Effector memory CD8-positive, alpha-beta T cell (primary cell): Measurements from ENCODE around the gene PCMT1.
A peak's percentile ranks its signal among the peaks of the same experiment; 100 is the strongest.
"Not testable (repeated sequence)": the region's sequence is repeated elsewhere in the genome, so short reads cannot be mapped to it uniquely, and the experiment has no call there.

Experiments
- ATAC-seq: fragments of 150-1000 bp; cut with Tn5 transposase; replicated peaks from 2 replicates; pipeline ENCODE4 v1.10.0; 2021; ENCODE audit warnings: mild to moderate bottlenecking, moderate library complexity
- DNase-seq, 3 experiments: peaks; one replicate each; pipeline ENCODE4 v3.0.0; 2021
- H3K27ac Mint-ChIP-seq, 2 donors: one replicate each; pipeline ENCODE4 v1.8.0; 2022; ENCODE audit warnings: mild to moderate bottlenecking in 2 of 2, mixed read lengths in 2 of 2, moderate library complexity in 2 of 2
- H3K27me3 Mint-ChIP-seq, 2 donors: one replicate each; pipeline ENCODE4 v1.8.0; 2022; ENCODE audit warnings: mixed read lengths in 2 of 2
- H3K36me3 Mint-ChIP-seq: one replicate; pipeline ENCODE4 v1.8.0; 2022; ENCODE audit warnings: mild to moderate bottlenecking, moderate library complexity, mixed read lengths; ENCODE audit not compliant: insufficient read depth
- H3K4me1 Mint-ChIP-seq, 2 donors: one replicate each; pipeline ENCODE4 v1.8.0; 2022; ENCODE audit warnings: low read depth in 2 of 2, mixed read lengths in 2 of 2
- H3K4me3 Mint-ChIP-seq, 2 donors: one replicate each; pipeline ENCODE4 v1.8.0; 2022; ENCODE audit warnings: mild to moderate bottlenecking in 2 of 2, mixed read lengths in 2 of 2, moderate library complexity in 2 of 2
- H3K9me3 Mint-ChIP-seq, 2 donors: one replicate each; pipeline ENCODE4 v1.8.0; 2022; ENCODE audit warnings: mixed read lengths in 2 of 2

PCMT1 gene

GRCh38 chr6:149842331-149842730 lies 92.8 kb downstream of the PCMT1 start:
- H3K9me3 Mint-ChIP-seq: no peaks in the 10 kb centered on the region
- no peak overlapping the region for H3K4me3 Mint-ChIP-seq
- no peak overlapping the region for H3K27ac Mint-ChIP-seq
- ATAC-seq (no peak), DNase-seq (no peak)
- H3K27me3 Mint-ChIP-seq: peaks cover 6 to 43% of the 10 kb centered on the region in 2 donors
- H3K36me3 Mint-ChIP-seq: no peaks in the 10 kb centered on the region
- H3K4me1 Mint-ChIP-seq: no peaks in the 10 kb centered on the region

GRCh38 chr6:149843051-149843633 lies 93.6 kb downstream of the PCMT1 start:
- Mint-ChIP-seq H3K4me1 (no peaks in the 10 kb centered on the region), H3K4me3 (no peak overlapping the region), H3K9me3 (no peaks in the 10 kb centered on the region), H3K27me3 (peaks cover 6 to 43% of the 10 kb centered on the region in 2 donors), H3K36me3 (no peaks in the 10 kb centered on the region), H3K27ac (no peak overlapping the region)
- no peak for ATAC-seq
- no peak for DNase-seq

- not testable (repeated sequence) for H3K36me3 Mint-ChIP-seq, H3K4me1 Mint-ChIP-seq, DNase-seq, H3K9me3 Mint-ChIP-seq, H3K27ac Mint-ChIP-seq, H3K4me3 Mint-ChIP-seq, ATAC-seq
- peaks cover 3 to 39% of the 10 kb centered on the region in 2 donors for H3K27me3 Mint-ChIP-seq
These were observed 94.5 kb downstream of the PCMT1 start for GRCh38 chr6:149844036-149844435.

- H3K4me1 Mint-ChIP-seq: no peaks in the 10 kb centered on the region
These were observed 94.9 kb downstream of the PCMT1 start for GRCh38 chr6:149844480-149844879.

GRCh38 chr6:149845549-149845948 lies 96.0 kb downstream of the PCMT1 start:
- Mint-ChIP-seq H3K27ac (no peak overlapping the region), H3K4me3 (no peak overlapping the region), H3K9me3 (no peaks in the 10 kb centered on the region), H3K27me3 (peaks cover 0 to 42% of the 10 kb centered on the region in 2 donors), H3K36me3 (no peaks in the 10 kb centered on the region), H3K4me1 (no peaks in the 10 kb centered on the region)
- DNase-seq (no peak), ATAC-seq (no peak)

More at GRCh38 chr6:149844480-149844879, 94.9 kb downstream of the PCMT1 start:
- no peak overlapping the region for H3K4me3 Mint-ChIP-seq
- no peaks in the 10 kb centered on the region for H3K9me3 Mint-ChIP-seq
- peaks cover 0 to 36% of the 10 kb centered on the region in 2 donors for H3K27me3 Mint-ChIP-seq
- no peaks in the 10 kb centered on the region for H3K36me3 Mint-ChIP-seq
- no peak overlapping the region for H3K27ac Mint-ChIP-seq
- no peak for DNase-seq
- no peak for ATAC-seq

GRCh38 chr6:149846321-149846720 lies 96.8 kb downstream of the PCMT1 start:
- Mint-ChIP-seq H3K4me3 (no peak overlapping the region), H3K27ac (no peak overlapping the region), H3K27me3 (peaks cover 0 to 49% of the 10 kb centered on the region in 2 donors), H3K4me1 (no peaks in the 10 kb centered on the region), H3K36me3 (no peaks in the 10 kb centered on the region), H3K9me3 (no peaks in the 10 kb centered on the region)
- DNase-seq: no peak
- no peak for ATAC-seq

GRCh38 chr6:149847939-149848267 lies 98.4 kb downstream of the PCMT1 start:
- Mint-ChIP-seq H3K27me3 (peaks cover 0 to 48% of the 10 kb centered on the region in 2 donors), H3K4me3 (no peak overlapping the region), H3K4me1 (no peaks in the 10 kb centered on the region), H3K27ac (no peak overlapping the region), H3K9me3 (no peaks in the 10 kb centered on the region), H3K36me3 (no peaks in the 10 kb centered on the region)
- DNase-seq (no peak), ATAC-seq (no peak)

- ATAC-seq, H3K9me3 Mint-ChIP-seq: not testable (repeated sequence)
- H3K27me3 Mint-ChIP-seq: peaks cover 0 to 43% of the 10 kb centered on the region in 2 donors
These were observed 98.8 kb downstream of the PCMT1 start for GRCh38 chr6:149848343-149848742.

GRCh38 chr6:149851461-149852110 lies 102.0 kb downstream of the PCMT1 start:
- Mint-ChIP-seq H3K27ac (no peak overlapping the region), H3K36me3 (no peaks in the 10 kb centered on the region), H3K27me3 (peaks cover 0 to 32% of the 10 kb centered on the region in 2 donors), H3K4me3 (no peak overlapping the region), H3K4me1 (no peaks in the 10 kb centered on the region), H3K9me3 (no peaks in the 10 kb centered on the region)
- ATAC-seq: no peak
- DNase-seq: no peak

More at GRCh38 chr6:149848343-149848742, 98.8 kb downstream of the PCMT1 start:
- not testable (repeated sequence) for H3K27ac Mint-ChIP-seq, H3K36me3 Mint-ChIP-seq, H3K4me1 Mint-ChIP-seq, DNase-seq, H3K4me3 Mint-ChIP-seq

GRCh38 chr6:149852180-149852579 lies 102.6 kb downstream of the PCMT1 start:
- H3K27ac Mint-ChIP-seq: no peak overlapping the region
- H3K4me3 Mint-ChIP-seq: no peak overlapping the region
- H3K4me1 Mint-ChIP-seq: no peaks in the 10 kb centered on the region
- peaks cover 0 to 32% of the 10 kb centered on the region in 2 donors for H3K27me3 Mint-ChIP-seq
- DNase-seq (no peak), ATAC-seq (peak; percentile 29)
- H3K9me3 Mint-ChIP-seq: no peaks in the 10 kb centered on the region
- no peaks in the 10 kb centered on the region for H3K36me3 Mint-ChIP-seq

- Mint-ChIP-seq H3K27ac (no peak overlapping the region), H3K36me3 (no peaks in the 10 kb centered on the region), H3K4me3 (no peak overlapping the region), H3K27me3 (peaks cover 0 to 34% of the 10 kb centered on the region in 2 donors), H3K9me3 (no peaks in the 10 kb centered on the region), H3K4me1 (no peaks in the 10 kb centered on the region)
- DNase-seq: no peak
- ATAC-seq: no peak
These were observed 103.3 kb downstream of the PCMT1 start for GRCh38 chr6:149852881-149853280.

GRCh38 chr6:149854017-149854416 lies 104.5 kb downstream of the PCMT1 start:
- not testable (repeated sequence) for H3K36me3 Mint-ChIP-seq, DNase-seq, H3K9me3 Mint-ChIP-seq, H3K4me1 Mint-ChIP-seq, H3K27ac Mint-ChIP-seq, ATAC-seq, H3K4me3 Mint-ChIP-seq
- H3K27me3 Mint-ChIP-seq: peaks cover 5 to 41% of the 10 kb centered on the region in 2 donors

GRCh38 chr6:149854532-149854931 lies 105.0 kb downstream of the PCMT1 start:
- no peak for DNase-seq
- Mint-ChIP-seq H3K9me3 (no peaks in the 10 kb centered on the region), H3K27ac (no peak overlapping the region), H3K36me3 (no peaks in the 10 kb centered on the region), H3K4me3 (no peak overlapping the region), H3K4me1 (no peaks in the 10 kb centered on the region), H3K27me3 (peaks cover 5 to 43% of the 10 kb centered on the region in 2 donors)
- ATAC-seq: no peak

- Mint-ChIP-seq H3K9me3 (no peaks in the 10 kb centered on the region), H3K4me3 (no peak overlapping the region), H3K4me1 (no peaks in the 10 kb centered on the region), H3K36me3 (no peaks in the 10 kb centered on the region), H3K27ac (no peak overlapping the region), H3K27me3 (peaks cover 5 to 43% of the 10 kb centered on the region in 2 donors)
- no peak for ATAC-seq
- no peak for DNase-seq
These were observed 105.6 kb downstream of the PCMT1 start for GRCh38 chr6:149855040-149855654.
